Activated T-helper 2 cell treated with anti-CD3 and anti-CD28 coated beads, Interferon-gamma antibody, Interleukin-2, Interleukin-4, amounts not matched to agents 10 μg/mL and 5 μg/mL and 100 μg/mL, durations not matched to agents 14 hours and 24 hours and 36 hours (primary cell): ENCODE results near the gene TNKS1BP1. TPM values are rescaled to one million over a fixed set of nuclear protein-coding genes. Genes with fewer than 3 reads are reported as not detected.
"Not testable (repeated sequence)": the region's sequence is repeated elsewhere in the genome, so short reads cannot be mapped to it uniquely, and the experiment has no call there.

Source experiments
- DNase-seq: peaks from one replicate; pipeline ENCODE4 v3.0.0; 2021; ENCODE audit warnings: low spot score
- H3K27ac Mint-ChIP-seq: one replicate; pipeline ENCODE4 v1.8.0; 2021; ENCODE audit warnings: mixed read lengths
- H3K27me3 Mint-ChIP-seq: one replicate; pipeline ENCODE4 v1.8.0; 2021; ENCODE audit warnings: low read depth, mixed read lengths
- H3K36me3 Mint-ChIP-seq: one replicate; pipeline ENCODE4 v1.8.0; 2021; ENCODE audit warnings: low read depth, mixed read lengths
- H3K4me1 Mint-ChIP-seq: one replicate; pipeline ENCODE4 v1.8.0; 2021; ENCODE audit warnings: low read depth, mixed read lengths
- H3K4me3 Mint-ChIP-seq: one replicate; pipeline ENCODE4 v1.8.0; 2021; ENCODE audit warnings: low read depth, mild to moderate bottlenecking, moderate library complexity, mixed read lengths
- H3K9me3 Mint-ChIP-seq: one replicate; pipeline ENCODE4 v1.8.0; 2021; ENCODE audit warnings: mixed read lengths
- intact Hi-C: fragments of 100-400 bp; cut with micrococcal nuclease; formaldehyde crosslinking; loops from one replicate; pipeline ENCODE4 v1.15.1; 2023
- total RNA-seq: library from RNA; stranded (reverse); gene quantifications from 2 replicates; pipeline ENCODE4 v1.2.3, GENCODE V29; 2022

The TNKS1BP1 gene
- total RNA-seq, 1 donor from 2014 or later, result 16.5 TPM

DNA sequence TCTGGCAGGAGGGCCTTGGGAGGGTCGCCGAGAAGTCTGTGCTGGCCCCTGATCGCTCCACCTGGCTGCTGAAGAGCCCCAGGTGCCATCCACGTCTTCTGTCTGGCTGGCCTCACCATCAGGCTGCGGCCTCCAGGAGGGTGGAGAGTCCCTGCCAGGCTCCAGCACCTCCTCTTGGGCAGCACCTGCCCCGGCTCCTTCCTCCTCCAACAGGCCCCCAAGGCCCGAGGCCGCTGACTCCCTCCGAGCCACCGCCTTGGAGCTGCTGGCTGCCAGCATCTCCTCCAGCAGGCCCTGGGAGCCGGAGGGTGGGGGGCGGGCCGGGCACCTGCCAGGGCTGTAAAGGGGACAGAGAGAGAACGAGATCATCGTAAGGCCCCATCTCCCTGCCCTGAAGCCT lies 22.3 kb downstream of the TNKS1BP1 start:
- intact Hi-C loops, result no loop called here
- Mint-ChIP-seq H3K36me3 (peaks cover 31% of the 10 kb centered on the region), H3K4me1 (no peaks in the 10 kb centered on the region), H3K9me3 (peaks cover 7% of the 10 kb centered on the region), H3K27ac (no peak overlapping the region), H3K27me3 (no peaks in the 10 kb centered on the region), H3K4me3 (no peak overlapping the region)
- no peak for DNase-seq

- Mint-ChIP-seq H3K9me3 (peaks cover 7% of the 10 kb centered on the region), H3K27me3 (no peaks in the 10 kb centered on the region), H3K4me3 (no peak overlapping the region), H3K4me1 (no peaks in the 10 kb centered on the region), H3K27ac (no peak overlapping the region), H3K36me3 (peaks cover 31% of the 10 kb centered on the region)
- intact Hi-C loops, result no loop called here
- DNase-seq, result no peak
These were observed 22.9 kb downstream of the TNKS1BP1 start for GRCh38 chr11:57301711-57302423.

DNA sequence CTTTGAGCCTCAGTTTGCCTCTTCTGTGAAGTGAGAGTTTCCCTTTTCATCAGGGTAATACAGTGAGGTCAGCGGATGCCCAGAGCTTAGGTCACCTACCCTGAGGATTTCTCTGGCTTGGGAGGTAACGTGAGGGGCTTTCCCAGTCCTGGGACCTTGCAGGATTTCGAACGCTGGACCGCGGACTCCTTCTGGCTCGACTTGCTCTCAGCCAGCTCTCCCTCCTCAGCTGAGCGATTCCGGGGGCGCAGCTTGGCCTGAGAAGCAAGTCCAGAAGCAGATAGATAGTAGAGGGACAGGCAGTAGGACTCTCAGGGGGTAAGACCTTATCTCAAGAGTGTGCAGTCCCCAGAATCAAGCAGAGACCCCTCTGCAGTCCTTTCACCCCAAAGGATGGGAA lies 24.0 kb downstream of the TNKS1BP1 start:
- Mint-ChIP-seq H3K27me3 (no peaks in the 10 kb centered on the region), H3K27ac (no peak overlapping the region), H3K4me3 (no peak overlapping the region), H3K9me3 (peaks cover 7% of the 10 kb centered on the region), H3K36me3 (peaks cover 31% of the 10 kb centered on the region), H3K4me1 (no peaks in the 10 kb centered on the region)
- intact Hi-C loops, result no loop called here
- DNase-seq, result no peak

DNA sequence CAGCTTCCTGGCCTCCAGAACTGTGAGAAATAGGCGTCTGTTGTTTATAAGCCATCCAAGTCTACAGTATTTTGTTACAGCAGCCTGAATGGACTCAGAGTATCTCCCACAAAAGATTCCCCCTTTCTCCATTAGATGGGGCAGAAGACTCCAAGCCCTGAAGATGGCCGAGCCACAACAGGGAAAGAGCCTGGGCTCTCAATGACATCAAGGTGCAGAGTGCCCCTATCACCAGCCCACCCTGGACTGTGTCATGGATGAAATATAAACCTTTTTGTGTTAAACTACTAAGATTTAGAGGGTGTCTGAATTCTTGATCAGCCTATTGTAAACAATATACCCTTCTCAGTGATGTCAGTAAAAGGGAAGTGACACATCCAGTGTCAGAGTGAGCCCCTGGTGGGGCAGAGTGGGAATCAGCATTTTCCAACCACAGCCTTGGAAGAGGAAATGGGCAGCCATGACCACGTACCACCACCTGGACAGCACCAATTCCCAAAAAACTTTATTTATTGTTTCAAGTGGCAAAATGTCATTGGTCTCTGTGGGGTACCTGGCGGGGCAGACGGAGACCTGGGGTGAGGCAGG lies 25.5 kb downstream of the TNKS1BP1 start:
- DNase-seq, result no peak
- Mint-ChIP-seq H3K36me3 (peaks cover 31% of the 10 kb centered on the region), H3K4me1 (no peaks in the 10 kb centered on the region), H3K9me3 (peaks cover 7% of the 10 kb centered on the region), H3K27ac (no peak overlapping the region), H3K4me3 (no peak overlapping the region), H3K27me3 (no peaks in the 10 kb centered on the region)
- intact Hi-C loops, result no loop called here

- no peak for DNase-seq
- Mint-ChIP-seq H3K4me1 (no peaks in the 10 kb centered on the region), H3K27me3 (no peaks in the 10 kb centered on the region), H3K4me3 (no peak overlapping the region), H3K9me3 (peaks cover 7% of the 10 kb centered on the region), H3K36me3 (peaks cover 30% of the 10 kb centered on the region), H3K27ac (no peak overlapping the region)
- intact Hi-C loops, result no loop called here
These were observed 27.5 kb downstream of the TNKS1BP1 start for GRCh38 chr11:57297221-57297620.

DNA sequence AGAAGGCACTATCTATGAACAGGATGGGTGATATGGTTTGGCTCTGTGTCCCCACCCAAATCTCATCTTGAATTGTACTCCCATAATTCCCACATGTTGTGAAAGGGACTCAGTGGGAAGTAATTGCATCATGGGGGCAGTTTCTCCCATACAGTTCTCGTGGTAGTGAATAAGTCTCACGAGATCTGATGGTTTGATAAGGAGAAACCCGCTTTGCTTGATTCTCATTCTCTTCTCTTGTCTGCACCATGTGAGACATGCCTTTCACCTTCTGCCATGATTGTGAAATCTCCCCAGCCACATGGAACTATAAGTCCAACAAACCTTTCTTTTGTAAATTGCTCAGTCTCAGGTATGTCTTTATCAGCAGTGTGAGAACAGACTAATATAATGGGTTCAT lies 28.5 kb downstream of the TNKS1BP1 start:
- H3K27ac Mint-ChIP-seq, intact Hi-C loops, H3K4me1 Mint-ChIP-seq: not testable (repeated sequence)

GRCh38 chr11:57294225-57295131 lies 30.3 kb downstream of the TNKS1BP1 start:
- Mint-ChIP-seq H3K27me3 (no peaks in the 10 kb centered on the region), H3K27ac (no peak overlapping the region), H3K36me3 (peaks cover 10% of the 10 kb centered on the region), H3K4me3 (no peak overlapping the region), H3K4me1 (no peaks in the 10 kb centered on the region), H3K9me3 (peaks cover 3% of the 10 kb centered on the region)
- no peak for DNase-seq
- intact Hi-C loops, result no loop called here

More for the DNA sequence above, 28.5 kb downstream of the TNKS1BP1 start:
- H3K36me3 Mint-ChIP-seq, result peaks cover 24% of the 10 kb centered on the region
- H3K4me3 Mint-ChIP-seq, H3K27me3 Mint-ChIP-seq, DNase-seq, H3K9me3 Mint-ChIP-seq: not testable (repeated sequence)

DNA sequence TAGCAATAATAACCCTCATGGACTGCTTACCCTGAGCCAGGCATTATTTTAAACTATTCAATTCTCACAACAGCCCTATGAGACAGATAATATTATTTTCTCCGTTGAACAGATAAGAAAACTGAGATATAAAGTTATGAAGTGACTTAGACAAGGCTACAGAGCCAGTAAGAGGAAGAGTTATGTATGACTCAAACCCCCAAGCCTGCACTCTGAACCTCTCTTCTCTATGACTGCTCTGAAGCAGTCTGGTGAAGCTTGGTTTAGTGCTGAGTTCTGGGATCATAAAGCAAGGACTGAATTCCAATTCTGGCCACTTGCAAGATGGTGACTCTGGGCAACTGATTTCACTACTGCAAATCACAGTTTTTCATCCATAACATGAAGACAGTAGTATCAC lies 34.5 kb downstream of the TNKS1BP1 start:
- Mint-ChIP-seq H3K4me1 (no peaks in the 10 kb centered on the region), H3K4me3 (no peak overlapping the region), H3K27me3 (no peaks in the 10 kb centered on the region), H3K9me3 (no peaks in the 10 kb centered on the region), H3K27ac (no peak overlapping the region), H3K36me3 (no peaks in the 10 kb centered on the region)
- intact Hi-C loops, result no loop called here
- DNase-seq, result no peak

DNA sequence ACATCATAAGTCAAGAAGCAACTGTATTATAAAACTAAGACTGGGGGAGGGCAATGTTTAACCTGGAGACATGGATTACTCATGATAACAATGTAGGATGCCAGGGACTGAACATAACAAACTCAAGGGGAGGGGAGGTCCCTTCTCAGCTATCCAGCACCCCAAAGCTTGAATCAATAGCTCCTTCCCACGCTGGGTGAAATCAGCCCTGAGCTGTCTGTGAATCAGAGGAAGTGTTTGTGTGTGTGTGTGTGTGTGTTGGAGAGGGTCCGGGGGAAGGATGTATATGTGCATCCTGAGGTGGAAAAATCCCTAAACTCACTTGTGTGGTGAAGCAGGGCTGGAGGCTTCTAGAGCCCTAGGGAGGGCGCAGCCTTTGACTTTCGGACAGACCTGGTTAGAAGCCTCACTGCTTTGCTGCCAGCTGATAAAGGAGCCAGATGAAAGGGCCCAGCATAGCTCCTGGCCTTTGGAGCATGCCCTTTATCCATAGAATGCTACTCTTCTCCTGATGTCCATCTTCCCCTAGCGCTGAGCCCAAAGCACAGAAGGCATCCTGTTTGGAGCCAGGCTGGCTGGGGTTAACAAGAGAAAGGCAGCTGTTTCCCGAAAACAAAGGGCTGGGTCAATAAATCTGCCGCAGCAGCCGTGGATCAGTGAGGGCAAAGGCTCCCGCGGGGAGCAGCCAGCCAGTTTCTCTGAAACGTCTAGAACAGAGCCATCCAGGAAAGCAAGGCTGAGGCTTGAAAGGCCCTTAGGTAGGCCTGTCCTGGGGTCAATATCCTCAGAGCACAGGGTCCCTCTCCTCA lies 35.8 kb downstream of the TNKS1BP1 start:
- DNase-seq, result no peak
- intact Hi-C loops, result no loop called here
- H3K4me1 Mint-ChIP-seq, result no peaks in the 10 kb centered on the region
- no peaks in the 10 kb centered on the region for H3K36me3 Mint-ChIP-seq
- H3K4me3 Mint-ChIP-seq, result no peak overlapping the region
- no peak overlapping the region for H3K27ac Mint-ChIP-seq
- H3K9me3 Mint-ChIP-seq, result no peaks in the 10 kb centered on the region
- no peaks in the 10 kb centered on the region for H3K27me3 Mint-ChIP-seq

GRCh38 chr11:57287884-57288283 lies 36.9 kb downstream of the TNKS1BP1 start:
- no peak for DNase-seq
- no peaks in the 10 kb centered on the region for H3K9me3 Mint-ChIP-seq
- H3K36me3 Mint-ChIP-seq, result no peaks in the 10 kb centered on the region
- no peaks in the 10 kb centered on the region for H3K27me3 Mint-ChIP-seq
- H3K27ac Mint-ChIP-seq, result no peak overlapping the region
- intact Hi-C loops, result no loop called here
- no peaks in the 10 kb centered on the region for H3K4me1 Mint-ChIP-seq
- H3K4me3 Mint-ChIP-seq, result no peak overlapping the region

- Mint-ChIP-seq H3K27ac (no peak overlapping the region), H3K36me3 (no peaks in the 10 kb centered on the region), H3K4me1 (no peaks in the 10 kb centered on the region), H3K27me3 (peaks cover 7% of the 10 kb centered on the region), H3K9me3 (no peaks in the 10 kb centered on the region), H3K4me3 (no peak overlapping the region)
- DNase-seq, result no peak
- intact Hi-C loops, result no loop called here
These were observed 41.3 kb downstream of the TNKS1BP1 start for GRCh38 chr11:57283231-57283990.

DNA sequence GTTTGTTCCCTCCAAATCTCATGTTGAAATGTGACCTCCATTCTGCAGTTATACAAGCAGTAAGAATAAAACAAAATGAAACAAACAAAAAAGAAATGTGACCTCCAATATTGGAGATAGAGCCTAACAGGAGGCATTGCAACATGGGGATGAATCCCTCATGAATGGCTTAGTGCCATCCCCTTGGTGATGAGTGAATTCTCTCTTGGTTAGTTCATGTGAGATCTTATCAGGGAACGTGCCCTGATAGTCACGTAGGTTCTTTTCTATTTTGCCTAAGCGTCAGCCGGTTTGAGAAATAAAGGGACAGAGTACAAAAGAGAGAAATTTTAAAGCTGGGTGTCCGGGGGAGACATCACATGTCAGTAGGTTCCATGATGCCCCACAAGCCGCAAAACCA lies 43.2 kb downstream of the TNKS1BP1 start:
- H3K27me3 Mint-ChIP-seq, result peaks cover 15% of the 10 kb centered on the region
- intact Hi-C loops, DNase-seq, H3K4me3 Mint-ChIP-seq, H3K4me1 Mint-ChIP-seq, H3K27ac Mint-ChIP-seq, H3K9me3 Mint-ChIP-seq, H3K36me3 Mint-ChIP-seq: not testable (repeated sequence)
